GM19035 (cell line): Measurements from ENCODE around the gene IFITM2.

Source experiments
- ATAC-seq: cut with Tn5 transposase; IDR thresholded peaks from one replicate; pipeline ENCODE4 v1.9.1; 2021; ENCODE audit not compliant: unreplicated experiment

IFITM2 gene

GRCh38 chr11:292211-293121 is 15.2 kb upstream of the IFITM2 start:
- ATAC-seq, result no peak

GRCh38 chr11:293271-293851 is 14.3 kb upstream of the IFITM2 start:
- ATAC-seq, result no peak

DNA sequence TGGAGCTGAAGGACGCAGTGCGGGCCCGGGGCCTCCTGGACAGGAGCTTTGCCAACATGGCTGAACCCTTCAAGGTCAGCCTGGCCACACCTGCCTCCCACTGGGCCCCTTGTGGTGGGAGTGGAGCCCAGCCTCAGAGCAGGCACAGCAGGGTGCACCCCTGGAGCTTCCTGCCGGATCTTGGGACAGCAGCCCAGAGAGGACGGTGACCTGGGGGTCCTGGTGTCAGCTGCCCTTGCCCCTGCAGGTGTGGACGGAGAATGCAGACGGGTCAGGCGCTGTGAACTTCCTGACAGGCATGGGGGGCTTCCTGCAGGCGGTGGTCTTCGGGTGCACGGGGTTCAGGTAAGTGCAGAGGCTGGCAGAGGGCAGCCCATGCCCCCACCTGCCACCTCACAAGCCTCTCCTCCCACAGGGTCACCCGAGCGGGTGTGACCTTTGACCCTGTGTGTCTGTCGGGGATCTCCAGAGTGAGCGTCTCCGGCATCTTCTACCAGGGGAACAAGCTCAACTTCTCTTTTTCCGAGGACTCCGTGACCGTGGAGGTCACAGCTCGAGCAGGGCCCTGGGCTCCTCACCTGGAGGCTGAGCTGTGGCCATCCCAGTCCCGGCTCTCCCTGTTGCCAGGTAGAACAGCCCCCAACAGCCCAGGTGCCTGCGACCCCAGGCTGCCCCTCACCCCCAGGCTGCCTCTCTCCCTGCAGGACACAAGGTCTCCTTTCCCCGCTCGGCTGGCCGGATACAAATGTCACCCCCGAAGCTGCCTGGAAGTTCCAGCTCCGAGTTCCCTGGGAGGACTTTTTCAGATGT is 13.6 kb upstream of the IFITM2 start:
- no peak for ATAC-seq

GRCh38 chr11:294780-295179 is 12.8 kb upstream of the IFITM2 start:
- no peak for ATAC-seq

DNA sequence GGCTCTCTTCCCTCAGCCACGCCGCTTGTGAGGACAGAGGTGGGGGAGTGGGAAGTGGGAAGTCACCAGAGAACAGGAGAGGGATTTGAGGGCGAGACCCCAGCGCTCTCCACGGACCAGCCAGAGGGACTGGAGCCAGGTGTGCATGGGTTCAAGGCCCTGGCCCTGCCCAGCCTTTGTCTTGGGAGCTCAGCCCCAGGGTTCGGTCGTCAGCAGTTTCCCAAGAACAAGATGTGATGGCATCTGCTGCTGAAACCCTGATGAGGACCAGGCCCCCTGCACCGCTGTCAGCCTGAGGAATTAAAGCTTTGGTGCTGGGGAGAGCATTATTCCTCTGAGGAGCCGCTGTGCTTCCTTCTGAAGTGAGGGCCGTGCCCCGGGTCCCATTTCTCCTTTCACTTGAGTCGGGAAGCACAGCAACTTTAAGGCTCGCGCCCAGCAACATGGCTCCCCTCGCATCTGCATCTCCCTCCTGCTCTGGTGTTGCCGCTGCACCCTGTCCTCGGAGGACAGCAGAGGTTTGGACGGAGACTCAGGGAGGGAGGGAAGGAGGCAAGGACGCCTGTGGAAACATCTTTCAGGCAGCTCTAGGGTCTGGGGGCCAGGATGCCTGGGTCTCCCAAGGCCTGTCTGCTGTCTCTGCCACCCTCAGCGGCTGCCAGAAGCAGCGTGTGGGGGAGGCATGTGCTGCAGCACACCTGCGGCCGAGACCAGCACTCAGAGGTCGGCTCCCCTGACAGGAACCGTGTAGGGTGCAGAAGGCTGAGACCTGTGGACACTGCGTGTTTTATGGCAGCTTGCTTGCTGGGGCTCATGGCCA is 12.1 kb upstream of the IFITM2 start:
- ATAC-seq, result no peak

- ATAC-seq, result no peak
Measured at GRCh38 chr11:296171-297050, 11.2 kb upstream of the IFITM2 start.

GRCh38 chr11:297051-297585 is 10.5 kb upstream of the IFITM2 start:
- ATAC-seq, result no peak

GRCh38 chr11:297586-298405 is 9.8 kb upstream of the IFITM2 start:
- ATAC-seq, result no peak

GRCh38 chr11:298406-299065 is 9.1 kb upstream of the IFITM2 start:
- no peak for ATAC-seq

- no peak for ATAC-seq
Measured at GRCh38 chr11:299081-299891, 8.3 kb upstream of the IFITM2 start, which contains the start of gene IFITM5. TSS of gene IFITM5 (minus strand) at chr11:299526. CDS start at chr11:299490, 36 bp downstream.

DNA sequence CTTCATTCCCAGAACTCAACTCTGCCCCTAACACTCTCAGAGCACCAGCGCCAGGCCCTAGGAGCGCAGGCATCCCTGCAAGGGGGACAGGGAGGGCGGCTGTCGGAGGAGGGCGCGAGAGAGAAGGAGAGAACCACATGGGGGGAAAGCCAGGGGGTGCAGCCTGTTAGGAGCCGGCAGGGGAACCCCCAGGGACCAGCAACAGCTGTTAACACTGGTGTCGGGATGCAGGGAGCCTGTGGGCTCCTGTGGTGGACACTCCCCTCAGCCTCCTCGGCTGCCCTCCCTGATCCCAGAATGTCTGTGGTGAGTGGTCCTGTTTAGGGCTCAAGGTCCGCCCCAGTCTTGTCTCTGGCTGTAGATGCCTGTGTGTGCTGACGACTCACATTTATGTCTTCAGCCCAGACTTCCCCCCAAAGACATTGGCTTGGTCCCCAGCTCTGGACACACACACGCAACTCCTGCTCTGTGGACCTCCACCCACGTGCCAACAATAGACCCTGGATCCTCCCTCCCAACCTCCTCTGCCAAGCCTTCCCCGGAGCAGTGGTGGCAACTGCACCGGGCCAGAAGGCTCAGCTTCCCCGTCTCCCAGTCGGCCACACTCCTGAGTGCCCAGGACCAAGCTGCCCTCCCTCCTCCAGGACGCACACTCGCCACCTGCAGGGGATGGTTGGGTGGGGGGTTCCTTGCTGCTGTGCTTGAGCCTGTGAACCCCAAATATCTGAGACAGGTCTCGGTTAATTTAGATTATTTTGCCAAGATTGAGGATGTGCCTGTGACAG is 7.5 kb upstream of the IFITM2 start:
- no peak for ATAC-seq

DNA sequence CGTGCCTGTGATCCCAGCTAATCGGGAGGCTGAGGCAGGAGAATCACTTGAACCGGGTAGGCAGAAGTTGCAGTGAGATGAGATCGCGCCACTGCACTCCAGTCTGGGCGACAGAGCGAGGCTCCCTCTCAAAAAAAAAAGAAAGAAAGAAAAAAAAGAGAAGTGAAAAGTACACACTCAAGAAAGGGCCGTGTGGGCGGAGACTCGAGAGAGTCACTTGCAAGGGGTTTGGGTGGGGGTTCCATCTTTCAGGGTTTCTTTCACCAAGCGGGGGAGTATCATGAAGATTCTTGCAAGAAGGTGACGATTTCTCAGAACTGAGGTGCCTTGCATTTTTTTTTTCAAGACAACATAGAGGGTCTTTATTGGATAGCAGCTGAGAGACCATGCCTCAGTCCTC is 4.3 kb upstream of the IFITM2 start:
- no peak for ATAC-seq

DNA sequence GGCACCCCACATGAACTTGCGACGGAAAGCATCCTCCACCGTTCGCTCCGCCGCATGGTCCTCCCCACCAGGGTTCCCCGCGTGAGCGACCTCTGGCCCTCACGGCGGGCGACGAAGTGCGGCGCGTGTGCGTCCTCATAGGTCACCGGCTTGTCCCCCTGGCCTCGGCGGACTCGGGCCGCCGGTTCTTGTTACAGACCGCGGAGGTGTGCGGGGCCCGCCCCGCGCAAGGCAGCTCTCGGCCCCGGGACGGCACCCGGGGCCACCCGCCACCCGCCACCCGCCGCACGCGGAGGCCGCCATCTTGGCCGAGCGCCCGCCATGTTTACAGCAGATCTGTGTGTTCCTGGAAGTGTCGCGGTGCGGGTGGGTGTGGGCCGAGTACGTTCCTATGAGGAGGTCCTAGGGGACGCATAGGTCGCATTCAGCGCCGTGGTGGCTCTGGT is 3.5 kb upstream of the IFITM2 start:
- ATAC-seq, result no peak

DNA sequence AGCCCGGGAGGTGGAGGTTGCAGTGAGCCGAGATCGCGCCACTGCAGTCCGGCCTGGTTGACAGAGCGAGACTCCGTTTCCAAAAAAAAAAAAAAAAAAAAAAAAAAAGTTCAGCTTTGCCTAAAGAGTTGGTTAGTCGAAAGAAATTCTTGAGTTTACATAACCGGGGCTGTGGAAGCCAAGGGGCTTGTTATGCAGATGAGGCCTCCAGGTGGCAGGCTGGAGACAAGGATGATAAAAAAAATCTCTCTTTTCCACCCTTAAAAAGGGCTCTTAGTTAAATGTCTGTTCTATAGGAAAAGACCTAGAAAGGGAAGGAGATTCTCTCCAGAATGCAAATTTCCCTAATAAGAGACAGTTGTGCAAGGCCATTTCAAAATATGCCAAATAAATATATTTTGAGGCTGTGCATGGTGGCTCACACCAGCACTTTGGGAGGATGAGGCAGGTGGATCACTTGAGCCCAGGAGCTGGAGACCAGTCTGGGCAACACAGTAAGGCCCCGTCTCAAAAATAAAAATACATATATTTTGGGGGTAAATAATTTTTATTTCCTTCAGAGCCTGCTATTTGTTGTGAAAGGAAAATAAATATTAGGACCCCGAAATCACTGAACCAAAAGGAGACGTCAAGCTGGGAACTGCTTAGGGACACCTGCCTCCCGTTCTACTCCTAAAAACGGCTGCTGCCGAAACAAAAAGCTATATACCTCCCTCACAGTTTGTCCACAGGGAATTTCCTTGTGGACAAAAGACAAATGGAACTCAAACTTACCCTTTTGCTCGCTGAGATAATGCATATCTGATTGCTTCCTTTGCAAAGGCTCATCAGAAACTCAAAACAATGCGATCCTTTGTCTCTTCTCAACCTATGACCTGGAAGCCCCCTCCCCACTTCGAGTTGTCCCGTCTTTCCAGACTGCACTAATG is 2.4 kb upstream of the IFITM2 start:
- no peak for ATAC-seq

DNA sequence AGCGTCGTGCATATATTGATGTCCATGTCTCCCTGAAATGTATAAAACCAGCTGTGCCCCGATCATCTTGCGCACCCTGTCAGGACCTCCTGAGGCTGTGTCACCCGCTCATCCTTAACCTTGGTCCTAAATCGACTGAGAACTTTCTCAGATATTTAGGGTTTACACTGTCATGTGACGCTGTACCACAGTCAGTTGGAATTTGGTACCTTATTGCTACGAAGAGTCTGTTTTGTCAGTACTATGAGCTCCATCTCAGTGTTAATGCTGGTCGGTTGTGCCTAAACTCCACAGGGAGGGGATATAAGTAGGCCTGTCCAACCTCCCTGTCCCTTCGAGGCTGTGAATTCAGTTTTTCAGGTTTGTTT is 1.8 kb upstream of the IFITM2 start:
- ATAC-seq, result no peak
